ENCODE measurements around the gene HEPACAM. TPM values are rescaled to one million over a fixed set of nuclear protein-coding genes. Genes with fewer than 3 reads are reported as not detected.

Gene HEPACAM
- total RNA-seq, 2 donors from 2014 or later: 0.08 to 0.12 TPM

GRCh38 chr11:124873951-124874350, 61.9 kb downstream of the HEPACAM start:
- Histone ChIP-seq H3K4me1 (peaks cover 6% of the 10 kb centered on the region), H3K9ac (ENCODE audit: low read depth in 2 of 2, low read length in 2 of 2) (no peak overlapping the region), H3K9me3 (no peaks in the 10 kb centered on the region), H3K36me3 (no peaks in the 10 kb centered on the region), H3K27ac (no peak overlapping the region), H3K4me3 (no peak overlapping the region), H3K27me3 (peaks cover 14% of the 10 kb centered on the region)
- TF ChIP-seq CTCF (IDR thresholded peaks at IDR 0.05): no peak
- intact Hi-C loops (cut with DNase I): no loop called here
- no peak for DNase-seq

GRCh38 chr11:124872741-124873140, 63.1 kb downstream of the HEPACAM start:
- intact Hi-C loops (cut with DNase I): no loop called here
- Histone ChIP-seq H3K4me3 (no peak overlapping the region), H3K9me3 (no peaks in the 10 kb centered on the region), H3K27ac (no peak overlapping the region), H3K27me3 (peaks cover 26% of the 10 kb centered on the region), H3K9ac (ENCODE audit: low read depth in 2 of 2, low read length in 2 of 2) (no peak overlapping the region), H3K4me1 (peaks cover 6% of the 10 kb centered on the region), H3K36me3 (no peaks in the 10 kb centered on the region)
- no peak for DNase-seq
- TF ChIP-seq CTCF (IDR thresholded peaks at IDR 0.05): no peak

- no peak overlapping the region for H3K4me3 ChIP-seq
- H3K4me1 ChIP-seq: peaks cover 6% of the 10 kb centered on the region
- H3K27ac ChIP-seq: no peak overlapping the region
- no peak overlapping the region for H3K9ac ChIP-seq (ENCODE audit: low read depth in 2 of 2, low read length in 2 of 2)
- peaks cover 31% of the 10 kb centered on the region for H3K27me3 ChIP-seq
- no peak for DNase-seq
- H3K36me3 ChIP-seq: no peaks in the 10 kb centered on the region
- no peak for TF ChIP-seq CTCF (IDR thresholded peaks at IDR 0.05)
- H3K9me3 ChIP-seq: no peaks in the 10 kb centered on the region
- intact Hi-C loops (cut with DNase I): no loop called here
Measured at GRCh38 chr11:124872280-124872679, 63.6 kb downstream of the HEPACAM start.

- Histone ChIP-seq H3K9ac (ENCODE audit: low read depth in 2 of 2, low read length in 2 of 2) (no peak overlapping the region), H3K4me1 (peaks cover 11% of the 10 kb centered on the region), H3K4me3 (no peak overlapping the region), H3K36me3 (no peaks in the 10 kb centered on the region), H3K27ac (no peak overlapping the region), H3K27me3 (peaks cover 50% of the 10 kb centered on the region), H3K9me3 (no peaks in the 10 kb centered on the region)
- DNase-seq: no peak
- intact Hi-C loops (cut with DNase I): no loop called here
- no peak for TF ChIP-seq CTCF (IDR thresholded peaks at IDR 0.05)
Measured at GRCh38 chr11:124870430-124870829, 65.4 kb downstream of the HEPACAM start.

GRCh38 chr11:124869856-124870387, 65.9 kb downstream of the HEPACAM start:
- Histone ChIP-seq H3K27ac (no peak overlapping the region), H3K27me3 (peaks cover 55% of the 10 kb centered on the region), H3K9me3 (no peaks in the 10 kb centered on the region), H3K4me1 (peaks cover 11% of the 10 kb centered on the region), H3K9ac (ENCODE audit: low read depth in 2 of 2, low read length in 2 of 2) (no peak overlapping the region), H3K36me3 (no peaks in the 10 kb centered on the region), H3K4me3 (no peak overlapping the region)
- no peak for DNase-seq
- intact Hi-C loops (cut with DNase I): no loop called here
- no peak for TF ChIP-seq CTCF (IDR thresholded peaks at IDR 0.05)
